HepG2 (cell line): Measurements from ENCODE around the gene ABCC1. TPM values are rescaled to one million over a fixed set of nuclear protein-coding genes. Genes with fewer than 3 reads are reported as not detected.

ENCODE experiments used
- ARID4A ChIP-seq: sonication (generic); formaldehyde crosslinking; IDR thresholded peaks from 2 replicates; pipeline ENCODE4 v1.5.0; 2020; ENCODE audit warnings: mild to moderate bottlenecking, missing genetic modification reagents, borderline replicate concordance
- BATF2 ChIP-seq: sonication (generic); formaldehyde crosslinking; IDR thresholded peaks from 2 replicates; pipeline ENCODE4 v1.8.0; 2022; ENCODE audit warnings: mild to moderate bottlenecking, missing genetic modification reagents, moderate library complexity
- CBX1 ChIP-seq: IDR thresholded peaks from one replicate; pipeline ENCODE4 v1.6.1; 2016; ENCODE audit warnings: antibody characterized with exemption, low read depth
- HOXD1 ChIP-seq: sonication (generic); formaldehyde crosslinking; IDR thresholded peaks from 2 replicates; pipeline ENCODE4 v1.5.0; 2020; ENCODE audit warnings: missing genetic modification reagents
- JUNB ChIP-seq: sonication (generic); formaldehyde crosslinking; IDR thresholded peaks from 2 replicates; pipeline ENCODE4 v1.8.0; 2022; ENCODE audit warnings: missing genetic modification reagents, mild to moderate bottlenecking, borderline replicate concordance
- LBX2 ChIP-seq: sonication (generic); formaldehyde crosslinking; IDR thresholded peaks from 2 replicates; pipeline ENCODE4 v1.5.0; 2020; ENCODE audit warnings: missing genetic modification reagents, mild to moderate bottlenecking, borderline replicate concordance
- MLLT10 ChIP-seq: sonication (generic); formaldehyde crosslinking; IDR thresholded peaks from 2 replicates; pipeline ENCODE4 v1.4.0; 2020; ENCODE audit warnings: missing genetic modification reagents
- NR0B2 ChIP-seq: sonication (generic); formaldehyde crosslinking; IDR thresholded peaks from 2 replicates; pipeline ENCODE4 v1.4.0; 2020; ENCODE audit warnings: mild to moderate bottlenecking, missing genetic modification reagents
- NR2F2 ChIP-seq: IDR thresholded peaks from 2 replicates; pipeline ENCODE4 v1.6.1; 2012; ENCODE audit warnings: low read depth, inconsistent platforms, borderline replicate concordance
- SNAPC5 ChIP-seq: sonication (generic); formaldehyde crosslinking; IDR thresholded peaks from 2 replicates; pipeline ENCODE4 v1.8.1; 2023; ENCODE audit warnings: mild to moderate bottlenecking, missing genetic modification reagents, borderline replicate concordance
- SYNCRIP ChIP-seq: fragments of 200-400 bp; formaldehyde crosslinking; IDR thresholded peaks from 2 replicates; pipeline ENCODE4 v1.6.1; 2018; ENCODE audit warnings: mild to moderate bottlenecking, low read depth, low read length; ENCODE audit not compliant: insufficient read depth
- TP53 ChIP-seq: sonication (generic); formaldehyde crosslinking; conservative IDR thresholded peaks from 2 replicates; pipeline ENCODE4 v1.4.0; 2020; ENCODE audit warnings: missing genetic modification reagents
- TRAFD1 ChIP-seq: sonication (generic); formaldehyde crosslinking; IDR thresholded peaks from 2 replicates; pipeline ENCODE4 v1.5.1; 2020; ENCODE audit warnings: missing genetic modification reagents, mild to moderate bottlenecking, borderline replicate concordance
- ZBTB49 ChIP-seq: sonication (generic); formaldehyde crosslinking; IDR thresholded peaks from 2 replicates; pipeline ENCODE4 v1.4.0; 2020; ENCODE audit warnings: missing genetic modification reagents, borderline replicate concordance
- ZBTB8A ChIP-seq: sonication (generic); formaldehyde crosslinking; IDR thresholded peaks from 2 replicates; pipeline ENCODE4 v1.4.0; 2020; ENCODE audit warnings: mild to moderate bottlenecking, low read depth, missing genetic modification reagents, borderline replicate concordance
- ZNF335 ChIP-seq: sonication (generic); formaldehyde crosslinking; IDR thresholded peaks from 2 replicates; pipeline ENCODE4 v1.4.0; 2020; ENCODE audit warnings: missing genetic modification reagents
- ZNF761 ChIP-seq: sonication (generic); formaldehyde crosslinking; conservative IDR thresholded peaks from 2 replicates; pipeline ENCODE4 v1.4.0; 2020; ENCODE audit warnings: mild to moderate bottlenecking, missing genetic modification reagents
- ZSCAN22 ChIP-seq: sonication (generic); formaldehyde crosslinking; IDR thresholded peaks from 2 replicates; pipeline ENCODE4 v1.4.0; 2020; ENCODE audit warnings: mild to moderate bottlenecking, missing genetic modification reagents
- polyA plus RNA-seq, 8 experiments: library from polyadenylated mRNA; depleted of rRNA in 3 of 8; stranded (reverse) in 7 of 8; unstranded in 1 of 8; fragments of >200 nt; fragmentation: Illumina TruSeq in 4 of 8; extraction: Trizol in 4 of 8; gene quantifications; 2 replicates each; pipeline versions ENCODE4 v1.2.1 to v1.2.3, GENCODE V29; 2011 to 2016; ENCODE audit warnings: low read depth in 4 of 8, missing spikeins in 1 of 8, mixed read lengths in 1 of 8; ENCODE audit not compliant: insufficient read depth in 1 of 8
- total RNA-seq, 5 experiments: library from RNA; depleted of rRNA; stranded (reverse); fragments of >200 nt; fragmentation: Illumina TruSeq; extraction: Trizol; gene quantifications; 2 replicates each; pipeline ENCODE4 v1.2.3, GENCODE V29; 2016; ENCODE audit warnings: low read depth in 1 of 5

Gene ABCC1
- total and polyA plus RNA-seq, 2 of the 13 experiments (the other 11 are each of a cell fraction or from before 2014, with no cell fraction given) = 13.0 to 30.6 TPM

- TF ChIP-seq BATF2 (CRISPR knock-in tag) = no peak
- TF ChIP-seq ZBTB8A (CRISPR knock-in tag) = no peak
- no peak for TF ChIP-seq TRAFD1
- TF ChIP-seq ZBTB49 (CRISPR knock-in tag) = no peak
- TF ChIP-seq LBX2 = no peak
- no peak for TF ChIP-seq SNAPC5 (CRISPR knock-in tag)
- TF ChIP-seq CBX1 = peak; percentile 41
- TF ChIP-seq HOXD1 (CRISPR knock-in tag) = no peak
- no peak for TF ChIP-seq MLLT10 (CRISPR knock-in tag)
- TF ChIP-seq JUNB (CRISPR knock-in tag) = no peak
- no peak for TF ChIP-seq SYNCRIP
- no peak; the same call in 1 of the 2 replicates for TF ChIP-seq NR0B2
- no peak for TF ChIP-seq ZSCAN22 (CRISPR knock-in tag)
- no peak for TF ChIP-seq TP53
- TF ChIP-seq ZNF335 (CRISPR knock-in tag) = no peak
- TF ChIP-seq ARID4A (CRISPR knock-in tag) = no peak; the same call in 1 of the 2 replicates
- no peak for TF ChIP-seq NR2F2
- TF ChIP-seq ZNF761 (CRISPR knock-in tag) = no peak
These were observed at the start of gene ABCC1 (continued) for GRCh38 chr16:15949210-15950160.
